ENCODE results near the gene LINGO4.

DNA sequence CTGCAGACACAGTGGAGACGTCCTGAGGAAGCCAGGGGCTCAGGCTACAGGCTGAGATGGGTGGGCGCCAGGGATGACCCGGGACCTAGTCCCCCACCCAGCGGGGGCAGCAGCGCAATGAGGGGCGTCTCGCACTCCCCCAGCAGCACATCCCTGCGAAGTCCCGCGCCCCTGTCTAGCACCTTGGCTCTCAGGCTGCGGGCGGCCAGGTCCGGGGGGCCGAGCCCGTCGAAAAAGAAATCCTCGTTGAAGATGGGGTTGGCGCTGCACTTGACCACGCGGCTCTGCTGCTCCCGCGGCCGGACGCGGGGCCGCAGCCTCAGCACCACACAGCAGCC is 32.6 kb upstream of the LINGO4 start:
- TF ChIP-seq, protein P1, sequence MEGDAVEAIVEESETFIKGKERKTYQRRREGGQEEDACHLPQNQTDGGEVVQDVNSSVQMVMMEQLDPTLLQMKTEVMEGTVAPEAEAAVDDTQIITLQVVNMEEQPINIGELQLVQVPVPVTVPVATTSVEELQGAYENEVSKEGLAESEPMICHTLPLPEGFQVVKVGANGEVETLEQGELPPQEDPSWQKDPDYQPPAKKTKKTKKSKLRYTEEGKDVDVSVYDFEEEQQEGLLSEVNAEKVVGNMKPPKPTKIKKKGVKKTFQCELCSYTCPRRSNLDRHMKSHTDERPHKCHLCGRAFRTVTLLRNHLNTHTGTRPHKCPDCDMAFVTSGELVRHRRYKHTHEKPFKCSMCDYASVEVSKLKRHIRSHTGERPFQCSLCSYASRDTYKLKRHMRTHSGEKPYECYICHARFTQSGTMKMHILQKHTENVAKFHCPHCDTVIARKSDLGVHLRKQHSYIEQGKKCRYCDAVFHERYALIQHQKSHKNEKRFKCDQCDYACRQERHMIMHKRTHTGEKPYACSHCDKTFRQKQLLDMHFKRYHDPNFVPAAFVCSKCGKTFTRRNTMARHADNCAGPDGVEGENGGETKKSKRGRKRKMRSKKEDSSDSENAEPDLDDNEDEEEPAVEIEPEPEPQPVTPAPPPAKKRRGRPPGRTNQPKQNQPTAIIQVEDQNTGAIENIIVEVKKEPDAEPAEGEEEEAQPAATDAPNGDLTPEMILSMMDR (IDR thresholded peaks at IDR 0.05) = no peak
- no peak for TF ChIP-seq POLR2AphosphoS5 (IDR thresholded peaks at IDR 0.05)
